HG02840 (cell line): ENCODE measurements around the gene MBD1.
"Not testable (repeated sequence)": the region's sequence is repeated elsewhere in the genome, so short reads cannot be mapped to it uniquely, and the experiment has no call there.

Experiments
- ATAC-seq: cut with Tn5 transposase; IDR thresholded peaks from one replicate; pipeline ENCODE4 v1.9.1; 2021; ENCODE audit warnings: mild to moderate bottlenecking, moderate library complexity, moderate number of reproducible peaks; ENCODE audit not compliant: unreplicated experiment, low FRiP score

The MBD1 gene, protein sequence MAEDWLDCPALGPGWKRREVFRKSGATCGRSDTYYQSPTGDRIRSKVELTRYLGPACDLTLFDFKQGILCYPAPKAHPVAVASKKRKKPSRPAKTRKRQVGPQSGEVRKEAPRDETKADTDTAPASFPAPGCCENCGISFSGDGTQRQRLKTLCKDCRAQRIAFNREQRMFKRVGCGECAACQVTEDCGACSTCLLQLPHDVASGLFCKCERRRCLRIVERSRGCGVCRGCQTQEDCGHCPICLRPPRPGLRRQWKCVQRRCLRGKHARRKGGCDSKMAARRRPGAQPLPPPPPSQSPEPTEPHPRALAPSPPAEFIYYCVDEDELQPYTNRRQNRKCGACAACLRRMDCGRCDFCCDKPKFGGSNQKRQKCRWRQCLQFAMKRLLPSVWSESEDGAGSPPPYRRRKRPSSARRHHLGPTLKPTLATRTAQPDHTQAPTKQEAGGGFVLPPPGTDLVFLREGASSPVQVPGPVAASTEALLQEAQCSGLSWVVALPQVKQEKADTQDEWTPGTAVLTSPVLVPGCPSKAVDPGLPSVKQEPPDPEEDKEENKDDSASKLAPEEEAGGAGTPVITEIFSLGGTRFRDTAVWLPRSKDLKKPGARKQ

DNA sequence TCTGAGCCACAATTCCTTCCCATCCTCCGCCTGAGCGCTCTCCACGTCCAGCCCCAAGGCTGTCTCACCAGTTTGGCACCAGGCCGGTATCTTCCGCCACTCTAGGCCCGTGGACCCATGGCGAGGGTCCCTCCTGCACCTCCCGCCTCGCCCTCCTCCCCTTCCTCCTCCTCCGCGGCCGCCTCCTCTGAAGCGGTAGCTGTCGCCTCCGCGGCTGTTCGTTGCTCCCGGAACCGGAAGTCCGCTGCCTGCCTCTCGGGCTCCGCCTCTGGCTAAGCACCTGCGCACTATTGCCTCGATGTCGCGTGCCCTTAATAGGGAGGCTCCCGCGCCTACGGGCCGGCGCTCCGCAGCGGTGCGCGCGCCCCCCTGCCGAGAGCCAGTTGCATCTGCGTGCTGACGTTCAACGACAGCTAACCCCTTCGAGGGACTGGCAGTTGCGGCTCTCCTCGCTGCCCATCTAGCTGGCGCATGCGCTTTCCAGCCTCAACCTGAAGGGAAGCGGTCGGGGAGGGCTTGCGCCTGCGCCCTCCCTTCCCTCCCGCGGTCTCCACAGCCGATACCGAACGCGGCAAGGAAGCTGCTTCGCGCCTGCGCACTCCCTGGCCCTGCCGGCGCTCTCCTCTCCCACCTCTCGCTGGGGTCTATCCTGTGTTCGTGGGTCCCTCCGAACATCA lies at the start of gene MBD1:
MBD1 (minus strand) TSS at position 229 of the 677 bp plus-strand sequence. CDS start 1,531 bp downstream, outside the sequence.
- peak; percentile 88 for ATAC-seq

DNA sequence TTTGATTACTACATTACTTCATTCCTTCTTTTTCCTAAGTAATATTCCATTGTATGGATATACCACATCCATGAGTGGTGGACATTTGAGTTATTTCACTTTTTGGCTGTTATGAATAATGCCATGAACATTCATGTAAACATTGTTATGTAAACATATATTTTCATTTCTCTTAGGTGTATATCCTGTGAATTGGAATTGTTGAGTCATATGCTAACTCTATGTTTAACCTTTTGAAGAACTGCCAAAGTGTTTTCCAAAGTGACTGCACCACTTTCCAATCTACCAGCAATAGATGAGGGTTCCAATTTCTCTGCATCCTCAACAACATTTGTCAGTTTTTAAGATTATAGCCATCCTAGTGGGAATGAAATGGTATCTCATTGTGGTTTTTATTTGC lies 48.9 kb upstream of the MBD1 start:
- no peak for ATAC-seq

DNA sequence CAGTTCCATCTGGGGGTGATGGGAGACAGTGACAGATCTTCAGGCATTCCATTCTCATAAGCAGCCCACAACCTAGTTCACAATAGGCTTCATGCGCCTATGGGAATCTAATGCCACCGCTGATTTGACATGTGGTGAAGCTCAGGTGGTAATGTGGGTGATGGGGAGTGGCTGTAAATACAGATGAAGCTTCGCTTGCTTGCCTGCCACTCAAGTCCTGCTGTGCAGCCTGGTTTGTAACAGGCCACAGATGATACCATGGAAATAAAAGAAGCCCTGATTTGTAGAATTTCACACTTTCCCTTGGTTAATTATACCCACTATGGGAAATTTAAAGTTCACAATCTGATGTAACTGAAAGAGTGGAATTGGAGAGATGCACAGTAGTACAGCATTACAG lies 46.7 kb upstream of the MBD1 start:
- ATAC-seq: no peak

DNA sequence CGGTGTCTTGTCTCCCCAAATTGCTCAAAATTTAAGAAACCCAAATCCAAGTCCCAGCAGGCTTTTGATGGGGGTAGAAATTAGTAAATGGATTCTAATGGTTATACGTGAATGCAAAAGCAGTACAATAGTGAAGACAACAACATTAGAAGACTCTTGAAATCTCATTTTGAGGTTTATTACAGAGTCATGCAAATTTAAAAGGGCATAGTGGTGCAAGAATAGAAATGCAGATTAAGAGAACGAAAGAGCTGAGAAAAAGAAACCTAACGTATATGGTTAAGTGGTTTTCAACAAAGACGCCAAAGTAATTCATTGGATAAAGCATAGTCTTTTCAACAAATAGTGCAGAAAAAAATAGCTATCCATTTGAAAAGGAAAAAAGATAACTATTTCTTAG lies 39.4 kb upstream of the MBD1 start:
- ATAC-seq: no peak

DNA sequence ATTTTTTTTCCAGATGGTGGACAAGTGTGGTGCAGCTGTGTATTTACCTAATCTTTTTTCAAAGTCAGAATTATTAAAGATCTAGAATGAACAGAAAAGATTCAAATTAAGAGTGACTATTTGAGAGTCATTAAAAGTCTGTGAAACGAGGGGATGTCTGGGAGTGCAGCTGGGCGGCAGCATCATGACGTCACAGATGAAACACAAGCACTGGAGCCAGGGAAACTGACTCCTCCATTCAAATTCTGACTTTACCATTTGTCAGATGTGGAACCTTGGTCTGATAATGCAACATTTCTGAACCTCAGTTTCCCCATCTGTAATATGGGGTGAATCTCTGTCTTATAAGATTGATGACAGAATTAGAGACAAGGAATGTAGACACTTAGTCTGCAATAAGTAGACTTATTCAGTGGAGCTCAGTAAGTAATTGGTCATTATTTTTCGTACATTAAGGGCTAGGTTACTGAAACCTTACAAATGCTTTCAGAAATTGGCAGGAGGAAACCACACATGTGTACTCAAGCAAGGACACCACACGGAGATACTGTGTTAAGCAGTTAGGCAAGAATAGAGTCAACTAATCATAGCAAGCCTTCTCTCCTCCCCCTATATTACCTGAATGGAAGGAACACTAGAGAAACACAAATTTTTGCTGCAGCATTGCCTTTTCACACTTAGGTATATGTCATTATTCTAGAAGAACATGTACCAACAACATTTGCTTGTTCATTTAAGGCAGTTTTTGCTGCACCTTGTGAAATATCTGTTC lies 34.0 kb upstream of the MBD1 start:
- ATAC-seq: peak; percentile 68

DNA sequence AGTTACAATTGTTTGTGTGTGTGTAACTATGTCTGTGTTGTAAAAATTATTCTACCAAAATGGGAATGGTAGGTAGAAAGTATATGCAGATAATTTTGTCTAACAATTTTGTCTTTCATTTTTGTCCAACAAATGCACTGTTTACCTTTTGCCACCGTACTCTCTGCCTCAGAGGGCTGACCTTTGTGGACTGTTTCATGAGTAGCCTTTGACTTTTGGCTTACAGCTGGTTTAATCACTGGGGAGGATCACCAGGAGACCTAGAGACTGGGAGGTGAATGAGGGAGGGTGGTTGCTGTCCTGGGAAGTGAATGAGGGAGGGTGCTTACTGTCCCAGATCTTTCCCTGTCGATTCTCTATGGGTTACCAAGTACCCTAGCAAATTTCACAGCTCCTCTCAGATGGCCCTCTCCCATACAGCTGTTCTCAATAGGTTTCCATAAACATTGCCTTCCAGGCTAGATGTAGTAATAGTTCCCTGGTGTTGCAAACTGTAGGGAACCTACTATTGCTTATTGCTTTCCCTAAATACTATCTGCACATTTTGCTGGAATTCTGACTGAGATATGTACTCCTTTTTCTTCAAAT lies 32.6 kb upstream of the MBD1 start:
- no peak for ATAC-seq

DNA sequence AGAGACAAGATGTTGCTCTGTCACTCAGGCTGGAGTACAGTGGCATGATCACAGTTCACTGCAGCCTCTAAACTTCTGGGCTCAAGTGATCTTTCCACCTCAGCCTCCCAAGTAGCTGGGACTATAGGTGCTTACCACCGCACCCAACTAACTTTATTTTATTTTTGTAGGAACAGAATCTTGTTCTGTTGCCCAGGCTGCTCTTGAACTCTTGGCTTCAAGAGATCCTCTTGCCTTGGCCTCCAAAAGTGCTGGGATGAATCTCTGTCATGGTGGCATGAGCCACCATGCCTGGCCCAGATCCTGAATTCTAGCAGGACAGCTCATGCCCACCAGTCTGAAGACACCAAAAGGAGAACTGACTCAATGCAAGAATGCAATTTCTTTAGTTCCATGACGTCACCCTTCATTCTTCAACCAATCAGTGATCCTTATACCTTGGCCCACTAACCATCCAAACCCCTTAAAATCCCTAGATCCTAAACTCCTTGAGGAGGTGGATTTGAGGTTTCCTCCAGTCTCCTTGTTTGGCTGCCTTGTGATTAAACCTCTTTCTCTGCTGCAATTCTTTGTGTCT lies 31.8 kb upstream of the MBD1 start:
- peak; percentile 28 for ATAC-seq

DNA sequence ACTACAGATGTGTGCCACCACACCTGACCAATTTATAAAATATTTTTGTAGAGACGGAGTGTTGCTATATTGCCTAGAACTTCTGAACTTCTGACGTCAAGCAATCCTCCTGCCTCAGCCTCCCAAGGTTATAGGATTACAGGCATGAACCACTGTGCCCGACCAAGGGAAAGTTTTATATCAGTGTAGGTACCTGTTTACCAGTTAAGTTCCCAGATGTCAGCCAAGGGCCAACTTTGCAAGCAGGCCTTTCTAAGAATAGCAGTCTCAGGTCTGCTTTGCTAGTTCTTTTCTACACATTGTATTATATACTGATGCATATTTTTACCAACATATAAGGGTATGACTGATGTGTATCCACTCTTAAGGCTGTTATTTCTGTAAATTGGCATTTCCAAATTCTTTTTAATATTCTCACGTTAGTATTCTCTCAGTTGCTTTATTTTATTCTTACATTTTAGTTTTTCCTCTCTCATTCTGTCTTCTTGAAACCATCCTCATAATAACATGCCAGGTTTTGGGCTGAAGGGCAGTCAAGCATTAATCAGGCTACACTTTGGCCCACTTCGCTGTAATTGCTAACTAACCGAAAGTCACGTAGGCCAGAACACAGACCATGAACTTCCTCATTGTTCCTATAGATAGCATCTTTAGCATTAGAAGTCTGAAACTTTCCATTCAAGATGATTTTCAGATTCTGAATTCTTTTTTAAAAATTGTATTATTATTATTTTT lies 31.1 kb upstream of the MBD1 start:
- ATAC-seq: peak; percentile 66

DNA sequence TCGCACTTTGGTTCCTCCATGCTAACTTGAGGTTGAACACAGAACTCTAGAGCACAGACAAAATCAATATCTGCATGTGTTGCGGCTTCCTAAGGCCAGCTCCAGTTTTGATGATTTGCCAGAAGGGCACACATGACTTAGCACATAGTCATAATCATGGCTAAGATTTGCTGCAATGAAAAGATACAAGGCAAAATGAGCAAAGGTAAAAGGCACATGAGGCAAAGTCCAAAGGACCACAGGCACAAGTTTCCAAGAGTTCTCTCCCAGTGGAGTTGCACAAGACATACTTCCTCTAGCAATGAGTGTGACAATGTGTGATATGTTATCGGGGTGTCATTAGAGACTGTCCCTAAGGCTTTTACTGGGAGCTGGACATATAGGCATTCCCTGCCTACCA lies 30.3 kb upstream of the MBD1 start:
- ATAC-seq: no peak

DNA sequence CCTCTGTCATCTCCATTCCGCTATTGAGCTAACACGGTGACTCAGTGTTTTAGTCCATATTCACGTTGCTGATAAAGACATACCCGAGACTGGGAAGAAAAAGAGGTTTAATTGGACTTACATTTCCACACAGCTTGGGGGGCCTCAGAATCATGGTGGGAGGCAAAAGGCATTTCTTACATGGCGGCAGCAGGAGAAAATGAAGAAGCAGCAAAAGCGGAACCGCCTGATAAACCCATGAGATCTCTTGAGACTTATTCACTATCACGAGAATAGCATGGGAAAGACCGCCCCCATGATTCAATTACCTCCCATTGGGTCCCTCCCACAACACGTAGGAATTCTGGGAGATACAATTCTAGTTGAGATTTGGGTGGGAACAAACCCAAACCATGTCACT lies 28.8 kb upstream of the MBD1 start:
- ATAC-seq: no peak

DNA sequence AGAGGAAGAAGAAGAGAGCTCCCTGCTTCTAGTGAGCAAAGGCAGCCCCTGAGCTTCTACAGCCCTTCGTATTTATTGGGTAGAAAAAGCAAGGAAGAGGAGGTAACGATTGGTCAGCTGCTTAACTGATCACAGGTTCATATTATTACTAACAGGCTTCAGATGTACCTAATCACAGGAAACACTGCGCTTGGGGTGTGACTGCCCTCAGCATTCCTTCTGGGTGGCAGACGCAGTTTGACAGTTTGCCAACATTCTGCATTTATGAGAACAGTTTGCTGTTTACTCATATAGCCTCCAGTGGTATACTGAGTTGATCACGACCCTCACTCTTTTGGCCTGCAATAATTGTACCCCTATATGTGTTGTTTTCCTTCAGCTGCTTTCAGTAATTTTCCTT lies 27.5 kb upstream of the MBD1 start:
- not testable (repeated sequence) for ATAC-seq

DNA sequence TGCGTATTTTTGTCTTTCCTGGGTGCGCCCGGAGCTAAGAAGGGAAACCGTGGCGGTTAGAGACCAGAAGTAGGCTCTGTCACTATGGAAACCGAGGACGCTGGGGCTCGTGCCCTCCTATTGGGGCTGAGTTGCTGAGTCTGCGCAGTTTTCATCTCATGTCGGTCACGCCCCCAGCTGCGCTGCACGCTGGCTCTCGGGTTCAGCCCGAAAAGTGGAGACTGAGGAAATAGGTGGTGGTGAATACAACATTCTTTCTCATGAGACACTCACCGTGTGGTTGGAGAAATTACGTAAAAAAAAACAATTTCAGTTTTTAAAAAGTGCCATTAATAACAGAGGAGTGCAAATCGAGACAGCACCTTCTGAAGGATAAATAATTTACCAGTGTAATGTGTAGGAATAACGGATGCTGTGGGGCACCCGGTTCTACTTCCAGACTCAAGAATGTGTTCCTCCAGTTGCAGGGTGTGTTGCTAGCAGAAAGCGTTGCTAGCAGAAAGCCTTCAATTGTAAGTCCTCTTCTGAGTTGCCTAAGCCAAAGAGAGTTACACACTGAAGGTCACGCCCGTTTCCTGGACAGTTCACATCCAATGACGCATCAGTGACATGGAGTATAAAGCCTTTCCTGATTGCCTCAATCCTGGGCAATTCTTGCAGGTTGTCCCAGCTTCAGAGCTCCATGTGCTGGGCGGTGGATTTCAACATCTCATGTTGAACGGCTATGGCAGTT lies 26.6 kb upstream of the MBD1 start:
- ATAC-seq: peak; percentile 93

DNA sequence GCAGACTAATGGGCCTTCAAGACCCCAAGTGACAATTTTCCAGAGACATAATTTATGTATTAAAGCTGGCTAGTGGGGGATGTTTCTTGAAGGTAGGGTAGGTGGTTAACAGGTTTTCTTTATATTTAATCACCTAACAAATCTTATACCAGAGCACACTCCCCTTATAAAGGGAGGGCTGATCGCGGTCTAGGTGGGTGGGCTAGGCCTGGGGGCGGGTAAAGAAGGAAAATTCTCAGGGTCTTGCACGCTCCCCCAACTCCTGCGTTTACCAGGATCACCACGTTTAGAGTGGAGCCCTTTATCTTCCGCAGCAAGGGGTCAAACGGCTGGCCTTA lies 26.0 kb upstream of the MBD1 start:
- no peak for ATAC-seq

DNA sequence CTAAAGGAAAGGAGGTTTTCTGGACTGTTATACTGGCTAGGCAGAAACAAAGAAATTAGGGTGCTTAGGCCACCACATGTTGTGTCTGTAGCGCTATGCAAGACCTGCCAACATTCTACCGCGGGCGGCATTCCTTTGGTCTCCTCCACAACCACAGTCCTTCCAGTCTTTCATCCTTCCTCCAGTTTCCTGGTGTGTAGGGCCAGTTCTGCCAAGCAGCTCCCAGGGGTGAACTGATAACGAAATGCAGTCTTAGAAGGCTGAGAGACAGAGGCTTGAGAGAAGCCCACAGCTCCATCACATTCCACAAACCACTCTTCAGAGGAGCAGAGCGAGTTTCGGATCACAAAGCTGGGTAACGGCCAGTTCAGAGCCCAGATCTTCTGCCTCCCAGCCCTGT lies 25.6 kb upstream of the MBD1 start:
- no peak for ATAC-seq

DNA sequence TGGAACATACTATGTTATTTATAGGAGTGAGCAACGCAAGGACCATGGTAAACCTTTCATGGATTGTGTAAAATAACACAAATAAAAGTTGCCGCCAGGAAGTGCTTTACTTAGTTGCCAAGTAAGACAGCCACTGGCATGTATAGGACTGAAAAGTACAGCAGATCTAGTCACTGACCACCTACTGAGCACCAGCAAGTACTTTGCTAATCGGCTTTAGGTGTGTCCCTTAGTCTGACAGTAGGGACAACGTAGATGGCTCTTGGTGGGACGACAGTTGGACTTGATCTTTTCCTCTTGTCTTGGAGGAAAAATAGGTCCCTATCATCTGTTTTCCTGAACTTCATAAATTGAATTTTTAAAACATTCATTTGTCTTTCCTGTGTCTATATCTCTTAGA lies 19.8 kb upstream of the MBD1 start:
- no peak for ATAC-seq

DNA sequence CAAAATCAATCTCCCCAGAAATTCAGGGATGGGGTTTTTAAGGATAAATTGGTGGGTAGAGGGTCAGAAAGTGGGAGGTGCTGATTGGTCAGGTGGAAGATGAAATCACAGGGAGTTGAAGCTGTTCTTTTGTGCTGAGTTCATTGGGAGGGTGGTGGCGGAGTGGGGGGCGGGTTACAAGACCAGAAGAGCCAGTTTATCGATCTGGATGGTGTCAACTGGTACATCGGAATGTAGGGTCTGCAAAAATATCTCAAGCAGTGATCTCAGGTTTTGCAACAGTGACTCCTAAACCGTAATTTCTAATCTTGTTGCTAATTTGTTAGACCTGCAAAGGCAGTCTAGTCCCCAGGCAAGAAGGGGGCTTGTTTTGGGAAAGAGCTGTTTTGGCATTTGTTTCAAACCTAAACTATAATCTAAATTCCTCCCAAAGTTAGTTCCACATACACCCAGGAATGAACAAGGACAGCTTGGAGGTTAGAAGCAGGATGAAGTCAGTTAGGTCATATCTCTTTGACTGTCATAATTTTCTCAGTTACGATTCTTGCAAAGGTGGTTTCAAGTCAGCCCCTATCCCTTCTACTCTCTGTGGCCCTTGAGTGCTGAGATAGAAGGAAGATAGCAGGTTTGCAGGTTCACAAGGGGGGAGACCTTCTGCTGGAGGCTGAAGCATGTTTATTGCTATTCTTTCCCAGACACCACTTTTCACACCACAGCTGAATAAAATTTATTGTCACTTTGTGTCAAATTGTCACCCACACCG lies 18.5 kb upstream of the MBD1 start:
- no peak for ATAC-seq

DNA sequence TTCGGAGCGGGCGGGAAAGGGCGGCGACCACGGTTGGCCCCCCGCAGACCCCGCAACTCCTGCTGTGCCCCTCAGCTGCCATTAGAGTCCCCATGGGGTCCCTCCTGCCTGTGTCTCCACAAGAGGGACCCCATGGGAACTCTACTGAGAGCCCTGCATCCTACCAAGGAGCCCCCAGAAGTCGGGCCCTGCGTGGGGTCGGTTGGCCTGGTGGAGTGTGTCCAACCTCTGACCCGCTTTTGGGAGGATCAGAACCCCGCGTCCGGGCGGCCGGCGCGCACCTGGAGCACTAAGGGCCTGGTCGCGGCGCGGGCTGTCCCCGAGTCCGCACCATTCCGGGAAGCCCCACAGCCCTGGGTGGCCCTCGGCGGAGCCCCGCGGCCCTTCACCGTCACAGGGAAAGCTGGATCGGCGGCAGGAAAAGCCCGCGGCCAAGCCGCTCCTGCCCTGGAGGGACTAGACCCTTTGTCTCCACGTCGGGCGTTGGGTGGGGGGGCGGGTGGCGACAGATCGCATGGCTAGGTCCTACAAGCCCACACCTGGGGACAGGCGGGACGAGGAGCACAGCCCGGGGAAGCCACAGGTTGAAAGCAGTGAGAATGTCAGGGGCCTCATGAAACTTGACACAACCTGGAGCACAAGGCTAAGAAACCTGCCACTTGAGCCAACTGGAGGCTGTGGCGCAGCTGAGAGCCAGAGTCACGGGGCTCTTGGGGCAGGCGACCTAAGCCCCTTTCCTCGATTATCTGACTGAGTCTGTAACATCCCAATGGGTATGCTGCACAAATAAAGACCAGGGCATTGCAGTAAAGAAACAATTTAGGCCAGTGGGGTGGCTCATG lies 17.3 kb upstream of the MBD1 start:
- no peak for ATAC-seq
